Activated CD4-positive, CD25-positive, alpha-beta regulatory T cell treated with anti-CD3 and anti-CD28 coated beads, Interleukin-2, amount 50 U/mL, for 24 hours (primary cell): ENCODE measurements around the gene TMEM270.
"Not testable (repeated sequence)": the region's sequence is repeated elsewhere in the genome, so short reads cannot be mapped to it uniquely, and the experiment has no call there.

Experiments
- ATAC-seq, 2 donors: fragments of 150-1000 bp; cut with Tn5 transposase; one replicate each; pipeline ENCODE4 v1.10.0; 2021; ENCODE audit warnings: mild to moderate bottlenecking in 1 of 2, moderate library complexity in 1 of 2

TMEM270 gene

GRCh38 chr7:73860859-73861258 is at the start of gene TMEM270:
TSS of gene TMEM270 (plus strand) at chr7:73861159. CDS start at chr7:73861195, 36 bp downstream.
- ATAC-seq: no peak

GRCh38 chr7:73811760-73812168 is 49.2 kb upstream of the TMEM270 start:
- peak; percentile 67 to 85 for ATAC-seq

- ATAC-seq: no peak
Measured at GRCh38 chr7:73812996-73813395, 48.0 kb upstream of the TMEM270 start.

GRCh38 chr7:73815436-73815835 is 45.5 kb upstream of the TMEM270 start:
- ATAC-seq: no peak

GRCh38 chr7:73817121-73817520 is 43.8 kb upstream of the TMEM270 start:
- ATAC-seq: no peak

GRCh38 chr7:73820013-73820412 is 40.9 kb upstream of the TMEM270 start:
- no peak for ATAC-seq

- ATAC-seq: not testable (repeated sequence)
Measured at GRCh38 chr7:73821597-73822285, 39.2 kb upstream of the TMEM270 start.

GRCh38 chr7:73822319-73823173 is 38.4 kb upstream of the TMEM270 start:
- no peak for ATAC-seq

- ATAC-seq: no peak
Measured at GRCh38 chr7:73823257-73823656, 37.7 kb upstream of the TMEM270 start.

- no peak for ATAC-seq
Measured at GRCh38 chr7:73823873-73824592, 36.9 kb upstream of the TMEM270 start.

- no peak for ATAC-seq
Measured at GRCh38 chr7:73824986-73825385, 36.0 kb upstream of the TMEM270 start.

GRCh38 chr7:73827567-73828106 is 33.3 kb upstream of the TMEM270 start:
- peak in 1 of 2 donors; percentile 10 for ATAC-seq

- ATAC-seq: peak; percentile 74 to 90
Measured at GRCh38 chr7:73828107-73828803, 32.7 kb upstream of the TMEM270 start.

GRCh38 chr7:73828972-73829371 is 32.0 kb upstream of the TMEM270 start:
- ATAC-seq: no peak

- ATAC-seq: no peak
Measured at GRCh38 chr7:73829505-73829904, 31.5 kb upstream of the TMEM270 start.

- ATAC-seq: no peak
Measured at GRCh38 chr7:73829921-73830680, 30.9 kb upstream of the TMEM270 start.

- no peak for ATAC-seq
Measured at GRCh38 chr7:73830681-73831583, 30.0 kb upstream of the TMEM270 start, which contains the start of gene CLDN4. TSS of gene CLDN4 (plus strand) at chr7:73830996. CDS start at chr7:73831202, 206 bp downstream.

- ATAC-seq: no peak
Measured at GRCh38 chr7:73831584-73831833, 29.4 kb upstream of the TMEM270 start.

- no peak for ATAC-seq
Measured at GRCh38 chr7:73831834-73832651, 28.9 kb upstream of the TMEM270 start.

- ATAC-seq: no peak
Measured at GRCh38 chr7:73832806-73833205, 28.2 kb upstream of the TMEM270 start.
